Neural cell (in vitro differentiated cells): ENCODE data around the gene VASH1. TPM values are rescaled to one million over a fixed set of nuclear protein-coding genes. Genes with fewer than 3 reads are reported as not detected.

Experiments used
- H2AFZ ChIP-seq: fragments of 200-600, 300-800 bp; sonication (generic), shearing (Covaris generic); 2 replicates; pipeline ENCODE4 v1.6.0; 2014; ENCODE audit warnings: low read depth, mild to moderate bottlenecking, antibody characterized with exemption, low read length, moderate library complexity
- H3F3A ChIP-seq: fragments of 200-600 bp; shearing (Covaris generic); 2 replicates; pipeline ENCODE4 v1.6.1; 2016; ENCODE audit warnings: mild to moderate bottlenecking, moderate library complexity, mixed read lengths, antibody characterized with exemption, low read length; ENCODE audit not compliant: insufficient read depth, poor library complexity, severe bottlenecking
- H3K27ac ChIP-seq: fragments of 200-600, 300-800 bp; sonication (generic), shearing (Covaris generic); 2 replicates; pipeline ENCODE4 v1.5.1; 2014; ENCODE audit warnings: mild to moderate bottlenecking, low read length, moderate library complexity
- H3K27me3 ChIP-seq: fragments of 300-800, 200-600 bp; sonication (generic), shearing (Covaris generic); 2 replicates; pipeline ENCODE4 v1.6.0; 2014; ENCODE audit warnings: mild to moderate bottlenecking, low read depth, low read length, moderate library complexity; ENCODE audit not compliant: insufficient read depth
- H3K36me3 ChIP-seq: fragments of 300-800, 200-600 bp; sonication (generic), shearing (Covaris generic); 2 replicates; pipeline ENCODE4 v1.5.1; 2014; ENCODE audit warnings: mild to moderate bottlenecking, antibody characterized with exemption, low read length, moderate library complexity; ENCODE audit not compliant: insufficient read depth
- H3K4me2 ChIP-seq: fragments of 300-800, 200-600 bp; sonication (generic), shearing (Covaris generic); 2 replicates; pipeline ENCODE4 v1.6.0; 2014; ENCODE audit warnings: mild to moderate bottlenecking, low read length
- H3K4me3 ChIP-seq: fragments of 300-800, 200-600 bp; sonication (generic), shearing (Covaris generic); 2 replicates; pipeline ENCODE4 v1.5.1; 2014; ENCODE audit warnings: mild to moderate bottlenecking, low read length, moderate library complexity
- H3K79me2 ChIP-seq: fragments of 200-600 bp; shearing (Covaris generic); replicated peaks from 2 replicates; pipeline ENCODE4 v1.6.0; 2014; ENCODE audit warnings: mild to moderate bottlenecking, low read length, moderate library complexity; ENCODE audit not compliant: insufficient read depth
- H3K9ac ChIP-seq: fragments of 300-800, 200-600 bp; sonication (generic), shearing (Covaris generic); 2 replicates; pipeline ENCODE4 v1.6.1; 2016; ENCODE audit warnings: mild to moderate bottlenecking, low read length, mixed read lengths
- H3K9me2 ChIP-seq: fragments of 200-600 bp; shearing (Covaris generic); 2 replicates; pipeline ENCODE4 v1.6.1; 2016; ENCODE audit warnings: mild to moderate bottlenecking, low read length, mixed read lengths; ENCODE audit not compliant: insufficient read depth
- H3K9me3 ChIP-seq: fragments of 200-600, 300-800 bp; sonication (generic), shearing (Covaris generic); 2 replicates; pipeline ENCODE4 v1.6.1; 2016; ENCODE audit warnings: mild to moderate bottlenecking, mixed run types, low read length, moderate library complexity, mixed read lengths
- H4K20me1 ChIP-seq: fragments of 200-600 bp; shearing (Covaris generic); 2 replicates; pipeline ENCODE4 v1.6.1; 2016; ENCODE audit warnings: mild to moderate bottlenecking, mixed run types; ENCODE audit not compliant: insufficient read depth
- EP300 ChIP-seq: fragments of 450-650 bp; conservative IDR thresholded peaks from 2 replicates; pipeline ENCODE4 v1.6.1; 2014; ENCODE audit warnings: antibody characterized with exemption, mild to moderate bottlenecking, moderate library complexity; ENCODE audit not compliant: poor library complexity, severe bottlenecking
- EZH2 ChIP-seq: fragments of 200-600, 300-800 bp; shearing (Covaris generic), sonication (generic); IDR thresholded peaks from 2 replicates; pipeline ENCODE4 v1.6.1; 2014; ENCODE audit warnings: antibody characterized with exemption, low read length, borderline replicate concordance, mild to moderate bottlenecking; ENCODE audit not compliant: insufficient read depth, poor library complexity, severe bottlenecking
- MXI1 ChIP-seq: fragments of 450-650 bp; conservative IDR thresholded peaks from 2 replicates; pipeline ENCODE4 v1.6.1; 2014; ENCODE audit warnings: antibody characterized with exemption, mild to moderate bottlenecking; ENCODE audit not compliant: poor library complexity, severe bottlenecking
- POLR2AphosphoS5 ChIP-seq: IDR thresholded peaks from 2 replicates; pipeline ENCODE4 v1.6.1; 2012
- RAD21 ChIP-seq: fragments of 450-650 bp; conservative IDR thresholded peaks from 2 replicates; pipeline ENCODE4 v1.6.1; 2014; ENCODE audit warnings: antibody characterized with exemption, mild to moderate bottlenecking, moderate library complexity
- SMC3 ChIP-seq: fragments of 450-650 bp; conservative IDR thresholded peaks from 2 replicates; pipeline ENCODE4 v1.6.1; 2014; ENCODE audit warnings: antibody characterized with exemption, mild to moderate bottlenecking, moderate library complexity; ENCODE audit not compliant: poor library complexity
- TAF1 ChIP-seq: IDR thresholded peaks from 2 replicates; pipeline ENCODE4 v1.6.1; 2012; ENCODE audit warnings: low read depth
- polyA plus RNA-seq: library from polyadenylated mRNA; depleted of rRNA; stranded (reverse); fragments of >200 nt; gene quantifications from 2 replicates; pipeline ENCODE4 v1.2.3, GENCODE V29; 2014
- TF ChIP-seq, protein P1 (sequence below): fragments of 450-650 bp; IDR thresholded peaks from 2 replicates; pipeline ENCODE4 v1.5.1; 2014; ENCODE audit warnings: antibody characterized with exemption, mild to moderate bottlenecking, moderate library complexity; ENCODE audit not compliant: poor library complexity, severe bottlenecking
- TF ChIP-seq, protein P2 (sequence below): IDR thresholded peaks from 2 replicates; pipeline ENCODE4 v1.6.1; 2012; ENCODE audit warnings: borderline replicate concordance

The VASH1 gene
- polyA plus RNA-seq, 1 donor from 2014 or later = 26.8 TPM

DNA sequence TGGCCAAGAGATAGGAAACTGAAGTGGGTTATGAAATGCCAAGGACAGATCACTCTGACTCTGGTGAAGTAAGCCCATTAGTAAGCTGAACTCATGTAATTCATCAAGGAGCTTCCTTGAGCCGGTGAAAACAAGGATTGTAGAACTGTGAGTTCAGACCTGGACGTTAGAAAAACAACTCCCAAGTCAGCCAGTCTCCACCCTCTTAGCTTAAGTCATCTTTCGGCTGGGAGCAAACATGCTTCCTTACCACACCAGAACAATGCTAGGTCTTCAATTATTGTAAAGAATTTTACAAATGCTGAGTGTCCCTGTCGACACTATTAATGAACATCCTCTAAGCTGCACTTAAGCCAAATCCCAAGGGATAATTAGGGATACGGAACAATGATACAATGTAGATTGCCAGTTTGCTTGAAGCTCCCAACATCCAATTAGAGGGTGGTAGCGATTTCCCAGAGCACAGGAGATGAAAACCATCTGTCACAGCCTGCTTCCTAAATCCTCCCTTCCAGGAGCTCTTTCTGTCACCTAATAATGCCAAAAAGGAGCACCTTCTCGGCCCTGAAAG, 45.7 kb upstream of the VASH1 start:
- Histone ChIP-seq H3K4me2 (no peak overlapping the region), H3K4me3 (no peak overlapping the region), H3K9me3 (no peaks in the 10 kb centered on the region), H3K9ac (no peak overlapping the region), H3K27me3 (no peaks in the 10 kb centered on the region), H3K9me2 (no peaks in the 10 kb centered on the region), H3K27ac (no peak overlapping the region), H4K20me1 (no peaks in the 10 kb centered on the region), H3K36me3 (no peaks in the 10 kb centered on the region), H2AFZ (no peak overlapping the region), H3F3A (no peaks in the 10 kb centered on the region), H3K79me2 (no peaks in the 10 kb centered on the region)
- TF ChIP-seq MXI1 (no peak), SMC3 (no peak), RAD21 (no peak), POLR2AphosphoS5 (no peak), EZH2 (no peak), TAF1 (no peak)
- TF ChIP-seq, protein P1, sequence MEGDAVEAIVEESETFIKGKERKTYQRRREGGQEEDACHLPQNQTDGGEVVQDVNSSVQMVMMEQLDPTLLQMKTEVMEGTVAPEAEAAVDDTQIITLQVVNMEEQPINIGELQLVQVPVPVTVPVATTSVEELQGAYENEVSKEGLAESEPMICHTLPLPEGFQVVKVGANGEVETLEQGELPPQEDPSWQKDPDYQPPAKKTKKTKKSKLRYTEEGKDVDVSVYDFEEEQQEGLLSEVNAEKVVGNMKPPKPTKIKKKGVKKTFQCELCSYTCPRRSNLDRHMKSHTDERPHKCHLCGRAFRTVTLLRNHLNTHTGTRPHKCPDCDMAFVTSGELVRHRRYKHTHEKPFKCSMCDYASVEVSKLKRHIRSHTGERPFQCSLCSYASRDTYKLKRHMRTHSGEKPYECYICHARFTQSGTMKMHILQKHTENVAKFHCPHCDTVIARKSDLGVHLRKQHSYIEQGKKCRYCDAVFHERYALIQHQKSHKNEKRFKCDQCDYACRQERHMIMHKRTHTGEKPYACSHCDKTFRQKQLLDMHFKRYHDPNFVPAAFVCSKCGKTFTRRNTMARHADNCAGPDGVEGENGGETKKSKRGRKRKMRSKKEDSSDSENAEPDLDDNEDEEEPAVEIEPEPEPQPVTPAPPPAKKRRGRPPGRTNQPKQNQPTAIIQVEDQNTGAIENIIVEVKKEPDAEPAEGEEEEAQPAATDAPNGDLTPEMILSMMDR = no peak
- TF ChIP-seq, protein P2, sequence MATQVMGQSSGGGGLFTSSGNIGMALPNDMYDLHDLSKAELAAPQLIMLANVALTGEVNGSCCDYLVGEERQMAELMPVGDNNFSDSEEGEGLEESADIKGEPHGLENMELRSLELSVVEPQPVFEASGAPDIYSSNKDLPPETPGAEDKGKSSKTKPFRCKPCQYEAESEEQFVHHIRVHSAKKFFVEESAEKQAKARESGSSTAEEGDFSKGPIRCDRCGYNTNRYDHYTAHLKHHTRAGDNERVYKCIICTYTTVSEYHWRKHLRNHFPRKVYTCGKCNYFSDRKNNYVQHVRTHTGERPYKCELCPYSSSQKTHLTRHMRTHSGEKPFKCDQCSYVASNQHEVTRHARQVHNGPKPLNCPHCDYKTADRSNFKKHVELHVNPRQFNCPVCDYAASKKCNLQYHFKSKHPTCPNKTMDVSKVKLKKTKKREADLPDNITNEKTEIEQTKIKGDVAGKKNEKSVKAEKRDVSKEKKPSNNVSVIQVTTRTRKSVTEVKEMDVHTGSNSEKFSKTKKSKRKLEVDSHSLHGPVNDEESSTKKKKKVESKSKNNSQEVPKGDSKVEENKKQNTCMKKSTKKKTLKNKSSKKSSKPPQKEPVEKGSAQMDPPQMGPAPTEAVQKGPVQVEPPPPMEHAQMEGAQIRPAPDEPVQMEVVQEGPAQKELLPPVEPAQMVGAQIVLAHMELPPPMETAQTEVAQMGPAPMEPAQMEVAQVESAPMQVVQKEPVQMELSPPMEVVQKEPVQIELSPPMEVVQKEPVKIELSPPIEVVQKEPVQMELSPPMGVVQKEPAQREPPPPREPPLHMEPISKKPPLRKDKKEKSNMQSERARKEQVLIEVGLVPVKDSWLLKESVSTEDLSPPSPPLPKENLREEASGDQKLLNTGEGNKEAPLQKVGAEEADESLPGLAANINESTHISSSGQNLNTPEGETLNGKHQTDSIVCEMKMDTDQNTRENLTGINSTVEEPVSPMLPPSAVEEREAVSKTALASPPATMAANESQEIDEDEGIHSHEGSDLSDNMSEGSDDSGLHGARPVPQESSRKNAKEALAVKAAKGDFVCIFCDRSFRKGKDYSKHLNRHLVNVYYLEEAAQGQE = no peak

DNA sequence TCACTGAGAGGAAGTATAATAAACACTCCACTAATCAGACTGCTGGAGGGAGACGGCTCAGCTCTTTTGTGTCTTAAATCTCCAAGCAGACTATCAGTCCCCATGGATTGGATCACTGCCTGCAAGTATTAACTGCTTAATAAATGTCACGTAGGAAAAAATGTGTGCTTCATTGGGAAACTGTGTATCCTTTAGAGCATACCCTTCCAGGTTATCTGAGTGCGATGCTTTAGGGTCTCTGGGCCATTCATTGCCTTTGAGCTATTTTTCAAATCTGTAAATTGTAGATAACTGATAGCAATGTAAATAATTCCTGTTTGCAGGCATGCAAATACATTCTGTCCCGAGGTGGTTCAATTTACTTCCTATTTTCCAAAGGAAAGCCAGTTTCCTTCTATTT, 45.0 kb upstream of the VASH1 start:
- H3K79me2 ChIP-seq = no peaks in the 10 kb centered on the region
- H2AFZ ChIP-seq = no peak overlapping the region
- H3F3A ChIP-seq = no peaks in the 10 kb centered on the region
- no peak overlapping the region for H3K9ac ChIP-seq
- no peak overlapping the region for H3K4me2 ChIP-seq
- no peaks in the 10 kb centered on the region for H3K36me3 ChIP-seq
- H3K27me3 ChIP-seq = no peaks in the 10 kb centered on the region
- H3K9me3 ChIP-seq = no peaks in the 10 kb centered on the region
- H3K27ac ChIP-seq = no peak overlapping the region
- no peaks in the 10 kb centered on the region for H4K20me1 ChIP-seq
- no peaks in the 10 kb centered on the region for H3K9me2 ChIP-seq
- H3K4me3 ChIP-seq = no peak overlapping the region
- TF ChIP-seq MXI1 (no peak), POLR2AphosphoS5 (no peak), EZH2 (no peak), EP300 (no peak), TAF1 (no peak), SMC3 (no peak), RAD21 (no peak)
- TF ChIP-seq, protein P1 = no peak
- TF ChIP-seq, protein P2 = no peak
